Activated T-helper 2 cell treated with anti-CD3 and anti-CD28 coated beads, Interferon-gamma antibody, Interleukin-2, Interleukin-4, amounts not matched to agents 10 μg/mL and 5 μg/mL and 100 μg/mL, durations not matched to agents 14 hours and 24 hours and 36 hours (primary cell): Measurements from ENCODE around the gene FEM1A. TPM values are rescaled to one million over a fixed set of nuclear protein-coding genes. Genes with fewer than 3 reads are reported as not detected.
"Not testable (repeated sequence)": the region's sequence is repeated elsewhere in the genome, so short reads cannot be mapped to it uniquely, and the experiment has no call there.

Experiments used
- DNase-seq: peaks from one replicate; pipeline ENCODE4 v3.0.0; 2021; ENCODE audit warnings: low spot score
- H3K27ac Mint-ChIP-seq: one replicate; pipeline ENCODE4 v1.8.0; 2021; ENCODE audit warnings: mixed read lengths
- H3K27me3 Mint-ChIP-seq: one replicate; pipeline ENCODE4 v1.8.0; 2021; ENCODE audit warnings: low read depth, mixed read lengths
- H3K36me3 Mint-ChIP-seq: one replicate; pipeline ENCODE4 v1.8.0; 2021; ENCODE audit warnings: low read depth, mixed read lengths
- H3K4me1 Mint-ChIP-seq: one replicate; pipeline ENCODE4 v1.8.0; 2021; ENCODE audit warnings: low read depth, mixed read lengths
- H3K4me3 Mint-ChIP-seq: one replicate; pipeline ENCODE4 v1.8.0; 2021; ENCODE audit warnings: low read depth, mild to moderate bottlenecking, moderate library complexity, mixed read lengths
- H3K9me3 Mint-ChIP-seq: one replicate; pipeline ENCODE4 v1.8.0; 2021; ENCODE audit warnings: mixed read lengths
- intact Hi-C: fragments of 100-400 bp; cut with micrococcal nuclease; formaldehyde crosslinking; loops from one replicate; pipeline ENCODE4 v1.15.1; 2023
- total RNA-seq: library from RNA; stranded (reverse); gene quantifications from 2 replicates; pipeline ENCODE4 v1.2.3, GENCODE V29; 2022

FEM1A gene
- total RNA-seq, 1 donor from 2014 or later: 18.6 TPM

DNA sequence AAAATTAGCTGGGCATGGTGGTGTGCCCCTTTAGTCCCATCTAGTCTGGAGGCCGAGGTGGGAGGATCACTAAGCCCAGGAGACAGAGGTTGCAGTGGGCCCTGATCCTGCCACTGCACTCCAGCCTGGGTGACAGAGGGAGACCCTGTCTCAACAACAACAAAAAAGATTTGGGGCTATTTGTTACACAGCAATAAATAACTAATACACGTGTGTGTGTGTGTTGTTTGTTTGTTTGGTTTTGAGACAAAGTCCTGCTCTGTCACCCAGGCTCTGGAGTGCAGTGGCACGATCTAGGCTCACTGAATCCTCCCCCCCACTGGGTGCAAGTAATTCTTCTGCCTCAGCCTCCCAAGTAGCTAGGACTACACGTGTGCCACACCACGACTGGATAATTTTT is 32.9 kb upstream of the FEM1A start:
- Mint-ChIP-seq H3K9me3 (no peaks in the 10 kb centered on the region), H3K4me3 (no peak overlapping the region), H3K4me1 (peaks cover 6% of the 10 kb centered on the region)

DNA sequence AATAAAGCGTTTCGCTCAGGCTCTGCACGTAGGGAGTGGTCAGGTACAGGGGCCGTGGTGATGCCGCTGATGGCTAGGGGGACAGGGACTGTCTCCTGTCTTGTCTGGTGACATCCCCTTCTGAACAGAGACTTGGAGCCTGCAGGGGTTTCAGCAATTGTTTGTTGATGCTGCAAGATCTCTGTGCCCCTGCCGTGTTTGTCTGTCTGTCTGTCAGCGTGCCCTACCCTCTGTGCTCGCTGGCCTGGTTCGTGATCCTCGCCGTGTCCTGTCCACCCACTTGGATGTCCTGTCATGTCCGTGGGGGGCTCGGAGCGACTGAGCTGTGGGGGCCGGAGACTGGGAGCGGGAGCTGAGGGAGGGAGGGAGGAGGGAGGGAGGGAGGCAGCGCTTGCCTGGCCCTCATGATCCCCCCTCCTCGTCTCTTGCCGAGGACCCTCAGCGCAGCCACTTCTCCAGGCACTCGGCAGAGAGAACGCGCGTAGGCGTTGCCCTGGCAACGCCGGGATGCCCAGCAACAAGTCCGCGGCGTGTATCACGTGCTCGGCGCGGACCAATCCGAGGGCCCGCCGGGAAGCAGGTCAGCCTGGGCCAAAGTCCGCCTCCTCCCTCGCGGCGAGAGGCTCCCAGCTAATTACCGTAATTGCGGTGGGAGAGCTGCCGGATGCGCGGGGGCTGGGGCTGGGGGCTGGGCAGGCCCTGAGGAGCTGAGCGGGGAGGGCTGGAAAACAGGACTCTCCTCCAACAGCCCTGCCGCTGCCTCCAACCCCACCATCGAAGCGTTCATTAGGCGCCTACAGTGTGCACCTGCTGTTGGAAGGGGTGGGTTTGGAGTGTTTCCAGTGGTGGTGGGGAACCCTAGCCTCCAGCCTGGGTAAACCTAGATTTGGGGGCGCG is 31.9 kb upstream of the FEM1A start:
- Mint-ChIP-seq H3K36me3 (no peaks in the 10 kb centered on the region), H3K4me3 (no peak overlapping the region), H3K9me3 (no peaks in the 10 kb centered on the region), H3K27me3 (peaks cover 8% of the 10 kb centered on the region), H3K27ac (no peak overlapping the region), H3K4me1 (peaks cover 6% of the 10 kb centered on the region)
- DNase-seq: peak; percentile 58
- intact Hi-C loops: no loop called here

More for the DNA sequence above, 32.9 kb upstream of the FEM1A start:
- Mint-ChIP-seq H3K27ac (no peak overlapping the region), H3K27me3 (peaks cover 8% of the 10 kb centered on the region), H3K36me3 (no peaks in the 10 kb centered on the region)
- no peak for DNase-seq
- intact Hi-C loops: no loop called here

- H3K9me3 Mint-ChIP-seq: no peaks in the 10 kb centered on the region
- no peak overlapping the region for H3K27ac Mint-ChIP-seq
- intact Hi-C loops: no loop called here
- peaks cover 6% of the 10 kb centered on the region for H3K4me1 Mint-ChIP-seq
- DNase-seq: no peak
- peak overlapping the region; percentile 57 for H3K4me3 Mint-ChIP-seq
- H3K27me3 Mint-ChIP-seq: peaks cover 8% of the 10 kb centered on the region
- no peaks in the 10 kb centered on the region for H3K36me3 Mint-ChIP-seq
Observed at GRCh38 chr19:4760285-4760650, 31.3 kb upstream of the FEM1A start.

GRCh38 chr19:4763021-4763420 is 28.5 kb upstream of the FEM1A start:
- Mint-ChIP-seq H3K27me3 (peaks cover 8% of the 10 kb centered on the region), H3K36me3 (no peaks in the 10 kb centered on the region), H3K4me3 (no peak overlapping the region), H3K9me3 (no peaks in the 10 kb centered on the region), H3K27ac (no peak overlapping the region), H3K4me1 (peaks cover 6% of the 10 kb centered on the region)
- intact Hi-C loops: no loop called here
- DNase-seq: no peak

DNA sequence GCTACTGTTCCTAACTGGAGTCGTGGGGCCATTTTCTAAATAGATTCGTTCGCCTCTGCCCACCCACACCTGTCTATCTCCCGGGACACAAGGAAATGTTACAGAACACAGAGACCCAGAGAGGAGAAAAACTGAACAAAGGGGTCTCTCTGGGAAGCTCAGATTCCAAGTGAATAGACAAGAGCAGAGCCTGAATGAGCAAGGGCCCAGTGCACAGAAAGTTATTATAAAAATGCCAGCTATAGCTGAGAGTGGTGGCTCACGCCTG is 27.2 kb upstream of the FEM1A start:
- Mint-ChIP-seq H3K36me3 (no peaks in the 10 kb centered on the region), H3K9me3 (no peaks in the 10 kb centered on the region), H3K4me1 (peaks cover 5% of the 10 kb centered on the region), H3K27ac (no peak overlapping the region), H3K27me3 (peaks cover 5% of the 10 kb centered on the region), H3K4me3 (no peak overlapping the region)
- intact Hi-C loops: no loop called here
- DNase-seq: no peak

- intact Hi-C loops: no loop called here
Observed at GRCh38 chr19:4768934-4769777, 22.4 kb upstream of the FEM1A start.

DNA sequence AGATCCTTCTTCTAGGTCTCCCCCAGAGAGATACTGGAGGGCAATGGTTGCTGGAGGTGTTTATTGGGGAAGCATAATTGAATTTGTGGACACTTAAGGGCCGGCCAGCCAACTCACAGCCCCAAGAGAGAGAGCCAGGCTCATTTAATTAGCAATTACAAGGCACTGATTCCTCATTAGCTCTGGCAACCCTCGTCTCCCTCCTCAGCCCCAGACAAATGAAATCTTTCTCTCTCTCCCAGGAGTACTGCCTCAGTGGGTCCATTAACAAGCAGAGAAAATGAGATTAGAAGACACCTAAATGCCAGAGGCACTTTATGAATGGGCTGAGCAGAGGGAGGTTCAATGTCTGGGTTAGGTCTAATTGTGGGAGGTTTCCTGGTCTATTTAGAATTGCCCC is 19.0 kb upstream of the FEM1A start:
- intact Hi-C loops: no loop called here
- H3K36me3 Mint-ChIP-seq: no peaks in the 10 kb centered on the region
- DNase-seq: no peak
- no peak overlapping the region for H3K4me3 Mint-ChIP-seq
- H3K4me1 Mint-ChIP-seq: no peaks in the 10 kb centered on the region
- peaks cover 2% of the 10 kb centered on the region for H3K27me3 Mint-ChIP-seq
- H3K27ac Mint-ChIP-seq: no peak overlapping the region
- H3K9me3 Mint-ChIP-seq: no peaks in the 10 kb centered on the region

More at GRCh38 chr19:4768934-4769777, 22.4 kb upstream of the FEM1A start:
- Mint-ChIP-seq H3K27ac (no peak overlapping the region), H3K4me3 (no peak overlapping the region), H3K4me1 (no peaks in the 10 kb centered on the region), H3K27me3 (peaks cover 2% of the 10 kb centered on the region), H3K36me3 (no peaks in the 10 kb centered on the region), H3K9me3 (no peaks in the 10 kb centered on the region)
- peak; percentile 77 for DNase-seq

GRCh38 chr19:4773047-4773640 is 18.4 kb upstream of the FEM1A start:
- Mint-ChIP-seq H3K27me3 (peaks cover 2% of the 10 kb centered on the region), H3K36me3 (no peaks in the 10 kb centered on the region), H3K27ac (no peak overlapping the region), H3K4me1 (no peaks in the 10 kb centered on the region), H3K9me3 (no peaks in the 10 kb centered on the region), H3K4me3 (no peak overlapping the region)
- intact Hi-C loops: no loop called here
- DNase-seq: no peak

DNA sequence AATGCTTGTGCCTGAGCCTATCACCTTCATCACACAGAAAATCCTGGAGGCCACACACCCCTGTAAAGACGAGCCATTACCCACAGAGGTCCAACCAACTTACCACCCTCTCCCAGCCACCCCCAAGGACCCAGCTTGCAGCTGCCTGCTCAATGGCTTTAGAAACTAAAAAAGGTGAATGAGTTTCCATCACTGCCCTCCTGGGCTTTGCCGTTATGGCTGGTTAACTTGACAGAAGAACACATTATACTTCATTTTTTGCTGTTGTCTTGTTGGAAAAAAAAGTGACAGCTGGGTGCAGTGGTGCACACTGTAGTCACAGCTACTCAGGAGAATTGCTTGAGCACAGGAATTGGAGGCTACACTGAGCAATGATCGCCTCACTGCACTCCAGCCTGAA is 17.4 kb upstream of the FEM1A start:
- intact Hi-C loops: no loop called here
- Mint-ChIP-seq H3K27me3 (peaks cover 2% of the 10 kb centered on the region), H3K9me3 (no peaks in the 10 kb centered on the region), H3K27ac (no peak overlapping the region), H3K4me3 (no peak overlapping the region), H3K4me1 (no peaks in the 10 kb centered on the region), H3K36me3 (no peaks in the 10 kb centered on the region)
- DNase-seq: no peak

GRCh38 chr19:4775627-4776152 is 15.8 kb upstream of the FEM1A start:
- peaks cover 2% of the 10 kb centered on the region for H3K27me3 Mint-ChIP-seq
- H3K36me3 Mint-ChIP-seq: no peaks in the 10 kb centered on the region
- DNase-seq: no peak

DNA sequence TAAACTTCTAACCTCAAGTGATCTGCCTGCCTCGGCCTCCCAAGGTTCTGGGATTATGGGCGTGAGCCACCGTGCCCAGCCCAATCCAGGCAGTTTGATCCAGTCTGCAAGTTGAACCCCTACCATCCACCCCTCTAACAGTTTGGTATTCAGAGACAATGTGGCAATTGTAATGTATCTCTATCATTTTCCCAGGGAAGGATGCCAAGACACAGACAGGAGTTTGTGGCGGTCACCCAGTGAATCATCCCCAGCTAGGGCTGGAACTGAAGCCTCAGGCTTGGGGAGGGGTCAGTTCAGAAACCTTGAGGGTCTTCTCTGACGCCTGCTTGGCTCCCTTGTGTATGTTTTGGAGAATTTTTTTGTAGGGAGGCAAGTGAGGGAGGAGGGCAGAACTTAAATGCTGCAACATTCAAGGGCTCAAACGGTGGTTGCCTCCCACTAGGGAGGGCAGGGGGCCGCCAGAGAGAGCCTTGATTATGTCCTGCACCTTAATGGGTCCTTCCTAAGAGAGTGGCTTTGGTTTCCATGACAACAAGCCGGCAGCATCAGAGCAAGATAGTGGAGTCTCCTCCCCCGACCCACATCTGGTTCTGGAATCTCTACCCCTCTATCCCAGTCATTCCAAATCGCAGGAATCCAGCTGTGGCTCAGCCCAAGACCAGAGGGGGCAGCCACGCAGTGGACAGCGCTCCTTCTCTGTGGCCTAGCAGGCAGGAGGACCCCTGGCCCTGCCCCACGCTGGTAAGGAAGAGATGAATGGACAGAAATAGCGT is 14.9 kb upstream of the FEM1A start:
- no peaks in the 10 kb centered on the region for H3K36me3 Mint-ChIP-seq
- no peak for DNase-seq
- peaks cover 4% of the 10 kb centered on the region for H3K27me3 Mint-ChIP-seq
- no peaks in the 10 kb centered on the region for H3K4me1 Mint-ChIP-seq
- H3K9me3 Mint-ChIP-seq: no peaks in the 10 kb centered on the region
- intact Hi-C loops: no loop called here
- no peak overlapping the region for H3K4me3 Mint-ChIP-seq
- no peak overlapping the region for H3K27ac Mint-ChIP-seq

More at GRCh38 chr19:4775627-4776152, 15.8 kb upstream of the FEM1A start:
- no peak overlapping the region for H3K27ac Mint-ChIP-seq
- no peak overlapping the region for H3K4me3 Mint-ChIP-seq
- intact Hi-C loops: no loop called here
- no peaks in the 10 kb centered on the region for H3K9me3 Mint-ChIP-seq
- no peaks in the 10 kb centered on the region for H3K4me1 Mint-ChIP-seq

- H3K4me1 Mint-ChIP-seq, intact Hi-C loops: not testable (repeated sequence)
Observed at GRCh38 chr19:4778124-4778523, 13.4 kb upstream of the FEM1A start.

More at GRCh38 chr19:4778124-4778523, 13.4 kb upstream of the FEM1A start:
- H3K9me3 Mint-ChIP-seq, H3K27me3 Mint-ChIP-seq, DNase-seq, H3K36me3 Mint-ChIP-seq, H3K4me3 Mint-ChIP-seq, H3K27ac Mint-ChIP-seq: not testable (repeated sequence)
